ENCODE results near the gene OR6C4.
"Not testable (repeated sequence)": the region's sequence is repeated elsewhere in the genome, so short reads cannot be mapped to it uniquely, and the experiment has no call there.

The OR6C4 gene

DNA sequence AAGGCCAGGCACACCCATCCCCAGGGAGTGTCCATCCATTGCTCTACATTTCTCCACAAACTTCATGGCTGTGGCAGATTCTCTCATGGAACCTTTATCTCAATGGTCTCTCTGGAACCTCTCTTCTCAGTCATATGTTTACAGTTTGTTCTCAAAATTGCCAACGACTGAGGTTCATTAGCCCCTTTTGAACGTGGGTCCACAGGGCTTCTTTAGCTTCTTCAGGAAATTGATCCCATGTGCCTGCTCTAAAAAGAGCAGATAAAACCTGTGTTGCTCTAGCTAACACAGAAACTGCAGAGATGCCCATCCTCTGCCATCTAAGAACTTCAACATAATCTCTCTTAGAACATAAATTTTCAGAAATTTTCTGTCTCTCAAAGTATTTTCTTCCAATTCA lies at the start of gene OR6C4:
Gene OR6C4, plus strand, starts transcription at position 301 of the 400 bp plus-strand sequence. CDS start 1,625 bp downstream, outside the sequence.
- no peak for DNase-seq (ENCODE audit: low spot score)
- no peak for FAIRE-seq

GRCh38 chr12:55499810-55500252 lies 49.6 kb upstream of the OR6C4 start:
- FAIRE-seq, result no peak

DNA sequence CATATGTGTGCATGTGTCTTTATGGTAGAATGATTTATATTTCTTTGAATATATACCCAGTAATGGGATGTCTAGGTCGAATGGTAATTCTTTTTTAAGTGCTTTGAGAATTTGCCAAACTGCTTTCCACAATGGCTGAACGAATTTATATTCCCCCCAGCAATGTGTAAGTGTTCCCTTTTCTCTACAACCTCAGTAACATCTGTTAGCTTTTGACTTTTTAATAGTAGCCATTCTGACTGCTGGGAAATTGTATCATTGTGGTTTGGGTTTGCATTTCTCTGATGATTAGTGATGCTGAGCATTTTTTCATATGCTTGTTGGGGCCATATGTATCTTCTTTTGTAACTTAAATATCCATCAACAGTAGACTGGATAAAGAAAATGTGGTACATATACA lies 47.8 kb upstream of the OR6C4 start:
- FAIRE-seq, result no peak

More at GRCh38 chr12:55499810-55500252, 49.6 kb upstream of the OR6C4 start:
- no peak for DNase-seq (ENCODE audit: low spot score)

GRCh38 chr12:55515696-55516095 lies 33.7 kb upstream of the OR6C4 start:
- no peak for DNase-seq (ENCODE audit: low spot score)
- no peak for FAIRE-seq

More for the DNA sequence above, 47.8 kb upstream of the OR6C4 start:
- DNase-seq (ENCODE audit: low spot score), result peak; percentile 1

GRCh38 chr12:55516391-55516790 lies 33.0 kb upstream of the OR6C4 start:
- FAIRE-seq (no peak), DNase-seq (ENCODE audit: low spot score) (no peak)

- not testable (repeated sequence) for FAIRE-seq; DNase-seq (ENCODE audit: low spot score)
Measured at GRCh38 chr12:55548235-55548634, 1.2 kb upstream of the OR6C4 start.

- DNase-seq (ENCODE audit: low spot score) (no peak), FAIRE-seq (no peak)
Measured at GRCh38 chr12:55548756-55549155, 646 bp upstream of the OR6C4 start.

- no peak for DNase-seq (ENCODE audit: low spot score)
- FAIRE-seq, result no peak
Measured at GRCh38 chr12:55554296-55554695, 4.9 kb downstream of the OR6C4 start.

GRCh38 chr12:55570060-55570459 lies 20.7 kb downstream of the OR6C4 start:
- not testable (repeated sequence) for FAIRE-seq; DNase-seq (ENCODE audit: low spot score)

- DNase-seq (ENCODE audit: low spot score); FAIRE-seq: not testable (repeated sequence)
Measured at GRCh38 chr12:55570689-55571088, 21.3 kb downstream of the OR6C4 start.

DNA sequence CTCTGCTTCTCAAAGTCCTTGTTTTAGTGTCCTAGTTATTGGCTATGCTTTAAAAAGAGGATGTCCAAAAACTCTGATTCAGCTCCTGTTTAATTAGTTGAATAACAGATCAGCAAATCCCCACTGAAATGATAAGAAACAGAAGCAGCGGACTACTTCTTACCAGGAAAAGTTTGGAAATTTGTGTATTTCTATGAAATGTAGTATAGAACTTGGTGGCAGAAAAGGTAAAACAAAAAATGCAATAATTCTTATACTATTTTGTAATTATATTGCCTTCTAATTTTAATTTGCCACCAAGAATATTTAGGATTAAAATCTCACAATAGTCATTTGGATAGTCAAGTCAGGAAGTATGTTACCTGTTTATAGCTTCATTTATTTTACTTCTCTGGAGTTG lies 22.8 kb downstream of the OR6C4 start, which contains the start of gene OR2AP1:
Gene OR2AP1, plus strand, starts transcription at position 301 of the 400 bp plus-strand sequence. CDS start 1,947 bp downstream, outside the sequence.
- no peak for DNase-seq (ENCODE audit: low spot score)
- no peak for FAIRE-seq

DNA sequence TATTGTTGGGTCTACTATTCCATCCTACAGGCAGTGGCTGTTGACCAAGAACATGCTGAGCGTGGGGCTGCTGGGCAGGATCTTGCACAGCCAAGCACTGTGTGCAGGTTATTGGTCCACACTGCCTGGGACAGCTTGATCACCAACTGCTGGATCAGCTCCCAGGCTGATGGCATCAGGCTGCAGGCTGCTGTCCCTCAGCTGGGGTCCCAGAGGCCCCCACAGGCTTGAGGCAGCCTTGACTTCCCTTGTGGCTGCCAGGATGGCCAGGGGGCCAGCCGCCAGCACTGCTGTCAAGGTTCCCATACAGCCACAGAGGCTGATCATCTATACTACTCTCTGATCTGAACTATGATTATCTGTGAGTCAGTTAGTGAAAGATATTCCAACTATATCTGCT lies 32.7 kb downstream of the OR6C4 start:
- FAIRE-seq, result no peak
- DNase-seq (ENCODE audit: low spot score), result no peak

DNA sequence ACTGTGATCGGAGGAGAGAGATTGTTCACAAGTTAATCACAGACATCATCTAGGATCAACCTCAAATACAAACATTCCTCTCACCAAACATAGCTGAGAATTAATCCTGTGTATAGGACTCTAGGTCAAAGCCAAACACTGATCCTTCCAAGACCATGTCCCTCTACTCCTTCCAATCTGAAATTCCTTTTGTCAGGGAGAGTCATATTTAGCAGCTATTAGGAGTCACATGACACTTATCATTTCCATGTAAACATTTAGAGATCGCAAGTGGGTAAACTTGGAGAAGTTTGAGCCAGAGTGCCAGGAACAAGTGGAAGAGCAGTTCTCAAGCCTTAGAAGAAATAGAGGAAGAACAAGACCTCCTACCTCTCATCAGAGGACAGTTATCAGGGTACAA lies 36.4 kb downstream of the OR6C4 start:
- DNase-seq (ENCODE audit: low spot score) (no peak), FAIRE-seq (no peak)

GRCh38 chr12:55590152-55590551 lies 40.8 kb downstream of the OR6C4 start:
- DNase-seq (ENCODE audit: low spot score); FAIRE-seq: not testable (repeated sequence)

Measured in RCC 7860 (cell line).